GM23248 (cell line): ENCODE results near the gene SPRR2G. TPM values are rescaled to one million over a fixed set of nuclear protein-coding genes. Genes with fewer than 3 reads are reported as not detected.
"Not testable (repeated sequence)": the region's sequence is repeated elsewhere in the genome, so short reads cannot be mapped to it uniquely, and the experiment has no call there.

Source experiments
- DNase-seq: peaks from one replicate; pipeline ENCODE4 v3.0.0-alpha.2; 2015
- H2AFZ ChIP-seq: fragments of 200-600 bp; sonication (generic); 2 replicates; pipeline ENCODE4 v1.6.1; 2016; ENCODE audit warnings: antibody characterized with exemption
- H3F3A ChIP-seq: fragments of 200-600 bp; sonication (generic); 2 replicates; pipeline ENCODE4 v1.6.1; 2016; ENCODE audit warnings: mild to moderate bottlenecking, antibody characterized with exemption, mixed run types; ENCODE audit not compliant: insufficient read depth
- H3K27ac ChIP-seq: fragments of 200-600 bp; sonication (generic); 2 replicates; pipeline ENCODE4 v1.5.1; 2016; ENCODE audit warnings: mild to moderate bottlenecking
- H3K27me3 ChIP-seq: fragments of 200-600 bp; sonication (generic); replicated peaks from 2 replicates; pipeline ENCODE4 v1.6.1; 2016; ENCODE audit warnings: mild to moderate bottlenecking; ENCODE audit not compliant: insufficient read depth
- H3K36me3 ChIP-seq: fragments of 200-600 bp; sonication (generic); 2 replicates; pipeline ENCODE4 v1.6.1; 2016; ENCODE audit warnings: low read depth, mild to moderate bottlenecking
- H3K4me1 ChIP-seq: fragments of 200-600 bp; sonication (generic); 2 replicates; pipeline ENCODE4 v1.6.1; 2016; ENCODE audit warnings: mild to moderate bottlenecking; ENCODE audit not compliant: insufficient read depth
- H3K4me2 ChIP-seq: fragments of 200-600 bp; sonication (generic); one replicate; pipeline ENCODE4 v1.6.1; 2016; ENCODE audit warnings: mild to moderate bottlenecking; ENCODE audit not compliant: unreplicated experiment
- H3K4me3 ChIP-seq: fragments of 200-600 bp; sonication (generic); 2 replicates; pipeline ENCODE4 v1.5.1; 2016; ENCODE audit warnings: mild to moderate bottlenecking
- H3K79me2 ChIP-seq: fragments of 200-600 bp; sonication (generic); 2 replicates; pipeline ENCODE4 v1.6.1; 2016; ENCODE audit warnings: mild to moderate bottlenecking; ENCODE audit not compliant: insufficient read depth
- H3K9ac ChIP-seq: fragments of 200-600 bp; sonication (generic); 2 replicates; pipeline ENCODE4 v1.6.1; 2016; ENCODE audit warnings: mild to moderate bottlenecking
- H3K9me2 ChIP-seq: fragments of 200-600 bp; sonication (generic); 2 replicates; pipeline ENCODE4 v1.6.1; 2016; ENCODE audit warnings: mixed run types, mild to moderate bottlenecking, moderate library complexity; ENCODE audit not compliant: insufficient read depth
- H3K9me3 ChIP-seq: fragments of 200-600 bp; sonication (generic); one replicate; pipeline ENCODE4 v1.6.1; 2017; ENCODE audit warnings: low read depth
- H4K20me1 ChIP-seq: fragments of 200-600 bp; sonication (generic); 2 replicates; pipeline ENCODE4 v1.6.0; 2016; ENCODE audit not compliant: insufficient read depth
- EZH2 ChIP-seq: fragments of 200-600 bp; sonication (generic); IDR thresholded peaks from 2 replicates; pipeline ENCODE4 v1.6.1; 2018; ENCODE audit warnings: antibody characterized with exemption, mild to moderate bottlenecking; ENCODE audit not compliant: insufficient read depth, poor library complexity, severe bottlenecking
- EZH2phosphoT487 ChIP-seq: fragments of 200-600 bp; sonication (generic); IDR thresholded peaks from 2 replicates; pipeline ENCODE4 v1.6.1; 2018; ENCODE audit warnings: antibody characterized with exemption, moderate library complexity, mild to moderate bottlenecking, low read depth; ENCODE audit not compliant: insufficient read depth
- WGBS, 2 experiments: methylation state at CpG; one replicate each; pipeline ENCODE4 v1.1.6; 2015 to 2017; ENCODE audit warnings: low lambda C conversion rate in 2 of 2, low coverage in 1 of 2; ENCODE audit errors: missing lambda C conversion rate in 2 of 2; 5-methylcytosine and 5-hydroxymethylcytosine counted together
- in situ Hi-C: fragments of 300-500 bp; cut with MboI; formaldehyde crosslinking; loops from 2 replicates; pipeline ENCODE4 v1.15.0; 2020
- polyA plus RNA-seq: library from polyadenylated mRNA; unstranded; fragments of >200 nt; fragmentation: Nextera tagmentation; extraction: Ambion mirVana; gene quantifications from 2 replicates; pipeline ENCODE4 v1.2.1, GENCODE V29; 2016
- total RNA-seq: library from RNA; depleted of rRNA; stranded (reverse); fragments of >200 nt; shearing (Covaris generic); gene quantifications from 2 replicates; pipeline ENCODE4 v1.2.3, GENCODE V29; 2014

Gene SPRR2G
- total and polyA plus RNA-seq, 2 experiments from 2014 or later = not detected

GRCh38 chr1:153133743-153134142 is 16.9 kb downstream of the SPRR2G start:
- H3K4me3 ChIP-seq = no peak overlapping the region
- no peaks in the 10 kb centered on the region for H3K9me3 ChIP-seq
- no peak overlapping the region for H3K4me2 ChIP-seq
- no peaks in the 10 kb centered on the region for H3K4me1 ChIP-seq
- H3K9ac ChIP-seq = no peak overlapping the region
- H2AFZ ChIP-seq = no peak overlapping the region
- no peak overlapping the region for H3K27ac ChIP-seq
- TF ChIP-seq EZH2 (no peak), EZH2phosphoT487 (no peak)
- peaks cover 19% of the 10 kb centered on the region; the same call in 1 of the 2 replicates for H3K27me3 ChIP-seq
- WGBS, 2 experiments = 0 to 10% methylated on average over 1 to 2 of the region's 2 CpGs
- H3K9me2 ChIP-seq = no peaks in the 10 kb centered on the region
- no peaks in the 10 kb centered on the region for H3K79me2 ChIP-seq
- DNase-seq = no peak
- no peaks in the 10 kb centered on the region for H4K20me1 ChIP-seq
- in situ Hi-C loops = no loop called here
- no peaks in the 10 kb centered on the region for H3K36me3 ChIP-seq
- no peaks in the 10 kb centered on the region for H3F3A ChIP-seq

- Histone ChIP-seq H4K20me1 (no peaks in the 10 kb centered on the region), H3K9ac (no peak overlapping the region), H3K79me2 (no peaks in the 10 kb centered on the region), H3K9me3 (no peaks in the 10 kb centered on the region), H3F3A (no peaks in the 10 kb centered on the region), H3K27me3 (peaks cover 18% of the 10 kb centered on the region; the same call in 1 of the 2 replicates), H3K36me3 (no peaks in the 10 kb centered on the region), H3K4me3 (no peak overlapping the region), H3K9me2 (no peaks in the 10 kb centered on the region), H3K4me2 (no peak overlapping the region), H3K4me1 (no peaks in the 10 kb centered on the region), H2AFZ (no peak overlapping the region), H3K27ac (no peak overlapping the region)
- no peak for DNase-seq
- 0 to 25% methylated on average over 1 of the region's 1 CpG for WGBS, 2 experiments
- in situ Hi-C loops = no loop called here
- TF ChIP-seq EZH2 (no peak), EZH2phosphoT487 (no peak)
Observed at GRCh38 chr1:153133267-153133666, 17.4 kb downstream of the SPRR2G start.

GRCh38 chr1:153128688-153129087 is 22.0 kb downstream of the SPRR2G start:
- H3K4me3 ChIP-seq, H3K4me2 ChIP-seq, H3K36me3 ChIP-seq, H3K4me1 ChIP-seq, H3K9ac ChIP-seq, DNase-seq, H3K9me2 ChIP-seq, H3K79me2 ChIP-seq, H3K27ac ChIP-seq, H3K9me3 ChIP-seq, H4K20me1 ChIP-seq, H3F3A ChIP-seq, in situ Hi-C loops, H2AFZ ChIP-seq: not testable (repeated sequence)
- WGBS, 2 experiments = 34 to 37% methylated on average over 4 of the region's 4 CpGs
- H3K27me3 ChIP-seq = peaks cover 13% of the 10 kb centered on the region; the same call in 1 of the 2 replicates

GRCh38 chr1:153127296-153127695 is 23.4 kb downstream of the SPRR2G start:
- WGBS, 2 experiments = 1 to 3% methylated on average over 2 of the region's 2 CpGs
- TF ChIP-seq EZH2 = no peak

GRCh38 chr1:153125536-153125935 is 25.2 kb downstream of the SPRR2G start:
- TF ChIP-seq EZH2phosphoT487 = no peak
- TF ChIP-seq EZH2 = no peak
- no peak for DNase-seq
- H3K4me3 ChIP-seq = no peak overlapping the region
- in situ Hi-C loops = no loop called here
- no peak overlapping the region for H3K4me2 ChIP-seq
- H3K79me2 ChIP-seq = no peaks in the 10 kb centered on the region
- no peaks in the 10 kb centered on the region for H3K4me1 ChIP-seq
- no peaks in the 10 kb centered on the region for H3K9me3 ChIP-seq
- no peaks in the 10 kb centered on the region for H3F3A ChIP-seq
- H4K20me1 ChIP-seq = no peaks in the 10 kb centered on the region; the same call in 1 of the 2 replicates
- H3K9me2 ChIP-seq = no peaks in the 10 kb centered on the region
- H3K27ac ChIP-seq = no peak overlapping the region
- H3K9ac ChIP-seq = no peak overlapping the region
- WGBS, 2 experiments = 19 to 24% methylated on average over 1 of the region's 1 CpG
- no peak overlapping the region for H2AFZ ChIP-seq
- H3K27me3 ChIP-seq = peaks cover 8% of the 10 kb centered on the region; the same call in 1 of the 2 replicates
- no peaks in the 10 kb centered on the region for H3K36me3 ChIP-seq

More at GRCh38 chr1:153127296-153127695, 23.4 kb downstream of the SPRR2G start:
- Histone ChIP-seq H4K20me1 (no peaks in the 10 kb centered on the region; the same call in 1 of the 2 replicates), H3F3A (no peaks in the 10 kb centered on the region), H3K4me1 (no peaks in the 10 kb centered on the region), H3K27ac (no peak overlapping the region), H3K4me2 (no peak overlapping the region), H3K27me3 (peaks cover 16% of the 10 kb centered on the region; the same call in 1 of the 2 replicates), H3K9me3 (no peaks in the 10 kb centered on the region), H3K79me2 (no peaks in the 10 kb centered on the region), H3K9ac (no peak overlapping the region), H2AFZ (no peak overlapping the region), H3K9me2 (no peaks in the 10 kb centered on the region), H3K4me3 (no peak overlapping the region), H3K36me3 (no peaks in the 10 kb centered on the region)
- in situ Hi-C loops = no loop called here
- no peak for DNase-seq

- H3F3A ChIP-seq, H3K9me2 ChIP-seq, H3K4me1 ChIP-seq, H3K27ac ChIP-seq, DNase-seq, H3K9me3 ChIP-seq, H2AFZ ChIP-seq, in situ Hi-C loops, H3K36me3 ChIP-seq, H4K20me1 ChIP-seq, H3K27me3 ChIP-seq, H3K4me3 ChIP-seq, H3K79me2 ChIP-seq, H3K4me2 ChIP-seq, H3K9ac ChIP-seq: not testable (repeated sequence)
- WGBS, 2 experiments = 35 to 41% methylated on average over 8 of the region's 8 CpGs
Observed at GRCh38 chr1:153123793-153124192, 26.9 kb downstream of the SPRR2G start.
